Retinal pigment epithelial cell (primary cell): Measurements from ENCODE around the gene GRIN3B.

Source experiments
- DNase-seq: peaks from one replicate; pipeline ENCODE4 v3.0.0-alpha.2; 2010; ENCODE audit warnings: low read depth
- H3K4me3 ChIP-seq: 2 replicates; pipeline ENCODE4 v1.5.1; 2011; ENCODE audit warnings: mild to moderate bottlenecking, low read length, control low read depth, moderate library complexity
- CTCF ChIP-seq: conservative IDR thresholded peaks from 2 replicates; pipeline ENCODE4 v1.5.1; 2011; ENCODE audit warnings: low read depth, low read length, control low read depth, inconsistent platforms

Gene GRIN3B

GRCh38 chr19:966485-967088, 33.6 kb upstream of the GRIN3B start:
- no peak overlapping the region for H3K4me3 ChIP-seq
- no peak for TF ChIP-seq CTCF

GRCh38 chr19:970695-971094, 29.5 kb upstream of the GRIN3B start:
- DNase-seq = no peak
- H3K4me3 ChIP-seq = no peak overlapping the region
- TF ChIP-seq CTCF = peak; percentile 56

More at GRCh38 chr19:966485-967088, 33.6 kb upstream of the GRIN3B start:
- DNase-seq = no peak

GRCh38 chr19:971795-972194, 28.4 kb upstream of the GRIN3B start:
- no peak overlapping the region for H3K4me3 ChIP-seq
- no peak for DNase-seq
- no peak for TF ChIP-seq CTCF

GRCh38 chr19:972281-972680, 27.9 kb upstream of the GRIN3B start:
- no peak overlapping the region for H3K4me3 ChIP-seq
- DNase-seq = no peak
- TF ChIP-seq CTCF = no peak

GRCh38 chr19:973726-974563, 26.3 kb upstream of the GRIN3B start:
- no peak for DNase-seq

GRCh38 chr19:974564-975257, 25.5 kb upstream of the GRIN3B start:
- no peak for DNase-seq

More at GRCh38 chr19:973726-974563, 26.3 kb upstream of the GRIN3B start:
- no peak for TF ChIP-seq CTCF
- no peak overlapping the region for H3K4me3 ChIP-seq

More at GRCh38 chr19:974564-975257, 25.5 kb upstream of the GRIN3B start:
- no peak overlapping the region for H3K4me3 ChIP-seq
- TF ChIP-seq CTCF = no peak
